Parathyroid adenoma (tissue), 2 donors: ENCODE data around the gene HOXD12.

ENCODE experiments used
- H2AFZ ChIP-seq: fragments of 300-600 bp; sonication (generic); one replicate; pipeline ENCODE4 v1.7.0; 2017; ENCODE audit warnings: antibody characterized with exemption, mild to moderate bottlenecking
- H3K27ac ChIP-seq: fragments of 300-600 bp; sonication (generic); one replicate; pipeline ENCODE4 v1.7.0; 2017
- H3K27me3 ChIP-seq: fragments of 300-600 bp; sonication (generic); one replicate; pipeline ENCODE4 v1.7.0; 2017; ENCODE audit warnings: low read length; ENCODE audit not compliant: control insufficient read depth, insufficient read depth
- H3K36me3 ChIP-seq: fragments of 300-600 bp; sonication (generic); one replicate; pipeline ENCODE4 v1.7.0; 2017; ENCODE audit warnings: low read length; ENCODE audit not compliant: control insufficient read depth, insufficient read depth
- H3K4me1 ChIP-seq: fragments of 300-600 bp; sonication (generic); one replicate; pipeline ENCODE4 v1.7.0; 2017; ENCODE audit warnings: control low read depth
- H3K4me2 ChIP-seq: fragments of 300-600 bp; sonication (generic); one replicate; pipeline ENCODE4 v1.7.0; 2017; ENCODE audit warnings: low read length
- H3K4me3 ChIP-seq: fragments of 300-600 bp; sonication (generic); one replicate; pipeline ENCODE4 v1.7.0; 2017; ENCODE audit warnings: low read depth, low read length
- H3K79me2 ChIP-seq: fragments of 300-600 bp; sonication (generic); one replicate; pipeline ENCODE4 v1.7.0; 2017; ENCODE audit warnings: control low read depth
- H3K9ac ChIP-seq: fragments of 300-600 bp; sonication (generic); one replicate; pipeline ENCODE4 v1.7.0; 2017; ENCODE audit warnings: mild to moderate bottlenecking
- H3K9me3 ChIP-seq: fragments of 300-600 bp; sonication (generic); one replicate; pipeline ENCODE4 v1.7.0; 2017; ENCODE audit warnings: low read length; ENCODE audit not compliant: control insufficient read depth
- TF ChIP-seq, protein P1 (sequence below): fragments of 300-600 bp; sonication (generic); IDR thresholded peaks from one replicate; pipeline ENCODE4 v1.7.0; 2017; ENCODE audit warnings: antibody characterized with exemption, mild to moderate bottlenecking
- donor health status: primary hyperparathyroidism.

The HOXD12 gene

DNA sequence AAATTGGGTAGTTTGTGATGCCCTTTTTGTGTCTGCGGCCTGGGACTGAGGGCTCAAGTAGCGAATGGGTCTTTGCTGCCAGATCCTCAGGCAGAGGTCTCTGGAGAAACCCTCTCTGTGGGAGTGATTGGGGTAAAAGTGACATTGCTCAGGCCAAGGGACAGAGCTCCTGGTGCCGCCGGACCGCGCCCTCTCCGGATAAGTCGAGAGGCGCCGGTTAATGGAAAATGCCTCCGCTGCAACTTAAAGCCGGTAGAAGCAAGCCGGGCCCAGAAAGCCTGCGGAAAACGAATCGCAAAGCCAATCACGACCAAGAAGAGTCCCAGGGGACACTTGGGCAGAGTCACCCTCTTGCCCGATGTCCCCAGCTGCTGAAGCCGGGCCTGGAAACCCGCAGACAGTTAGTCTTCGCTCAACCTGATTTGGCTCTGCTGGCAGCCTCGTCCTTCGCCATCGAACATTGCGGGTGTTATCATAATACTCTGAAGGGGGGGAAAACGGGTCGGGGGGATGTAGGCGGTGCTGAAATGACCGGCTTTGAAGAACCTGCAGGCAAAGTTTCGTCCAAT lies 352 bp upstream of the HOXD12 start:
- H3K9me3 ChIP-seq: no peaks in the 10 kb centered on the region
- no peak overlapping the region for H3K9ac ChIP-seq
- TF ChIP-seq, protein P1, sequence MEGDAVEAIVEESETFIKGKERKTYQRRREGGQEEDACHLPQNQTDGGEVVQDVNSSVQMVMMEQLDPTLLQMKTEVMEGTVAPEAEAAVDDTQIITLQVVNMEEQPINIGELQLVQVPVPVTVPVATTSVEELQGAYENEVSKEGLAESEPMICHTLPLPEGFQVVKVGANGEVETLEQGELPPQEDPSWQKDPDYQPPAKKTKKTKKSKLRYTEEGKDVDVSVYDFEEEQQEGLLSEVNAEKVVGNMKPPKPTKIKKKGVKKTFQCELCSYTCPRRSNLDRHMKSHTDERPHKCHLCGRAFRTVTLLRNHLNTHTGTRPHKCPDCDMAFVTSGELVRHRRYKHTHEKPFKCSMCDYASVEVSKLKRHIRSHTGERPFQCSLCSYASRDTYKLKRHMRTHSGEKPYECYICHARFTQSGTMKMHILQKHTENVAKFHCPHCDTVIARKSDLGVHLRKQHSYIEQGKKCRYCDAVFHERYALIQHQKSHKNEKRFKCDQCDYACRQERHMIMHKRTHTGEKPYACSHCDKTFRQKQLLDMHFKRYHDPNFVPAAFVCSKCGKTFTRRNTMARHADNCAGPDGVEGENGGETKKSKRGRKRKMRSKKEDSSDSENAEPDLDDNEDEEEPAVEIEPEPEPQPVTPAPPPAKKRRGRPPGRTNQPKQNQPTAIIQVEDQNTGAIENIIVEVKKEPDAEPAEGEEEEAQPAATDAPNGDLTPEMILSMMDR: no peak
- H3K4me1 ChIP-seq: no peaks in the 10 kb centered on the region
- H3K4me2 ChIP-seq: no peak overlapping the region
- H3K4me3 ChIP-seq: no peak overlapping the region
- H2AFZ ChIP-seq: no peak overlapping the region
- no peaks in the 10 kb centered on the region for H3K36me3 ChIP-seq
- no peak overlapping the region for H3K27ac ChIP-seq
- H3K27me3 ChIP-seq: peaks cover 31% of the 10 kb centered on the region
- H3K79me2 ChIP-seq: no peaks in the 10 kb centered on the region

DNA sequence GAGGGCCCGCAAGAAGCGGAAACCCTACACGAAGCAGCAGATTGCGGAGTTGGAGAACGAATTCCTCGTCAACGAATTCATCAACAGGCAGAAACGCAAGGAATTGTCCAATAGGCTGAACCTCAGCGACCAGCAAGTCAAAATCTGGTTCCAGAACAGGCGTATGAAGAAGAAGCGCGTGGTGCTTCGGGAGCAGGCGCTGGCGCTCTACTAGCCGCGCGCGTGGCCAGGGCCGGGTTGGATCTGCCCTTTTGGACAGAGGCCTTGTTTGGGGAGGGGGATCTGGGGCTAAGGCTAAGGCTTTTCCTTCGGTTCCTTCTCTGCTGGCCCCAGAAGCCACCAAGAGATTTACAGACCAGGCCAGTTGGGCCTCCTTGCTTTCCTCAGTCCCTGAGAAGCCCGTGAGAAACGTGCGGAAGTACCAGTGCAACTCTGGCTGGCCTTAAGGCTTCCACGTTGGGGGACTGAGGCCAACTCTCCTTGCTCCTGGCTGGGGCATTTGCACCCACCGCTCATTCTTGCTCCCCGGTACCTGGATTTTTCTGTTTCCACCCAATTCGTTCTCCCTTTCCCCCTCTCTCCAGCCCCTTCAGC lies 1.0 kb downstream of the HOXD12 start:
- Histone ChIP-seq H3K4me2 (no peak overlapping the region), H3K4me1 (no peaks in the 10 kb centered on the region), H3K9me3 (no peaks in the 10 kb centered on the region), H3K27ac (no peak overlapping the region), H3K4me3 (no peak overlapping the region), H3K36me3 (no peaks in the 10 kb centered on the region), H3K27me3 (peaks cover 34% of the 10 kb centered on the region), H2AFZ (no peak overlapping the region), H3K79me2 (no peaks in the 10 kb centered on the region), H3K9ac (no peak overlapping the region)
- TF ChIP-seq, protein P1: no peak

DNA sequence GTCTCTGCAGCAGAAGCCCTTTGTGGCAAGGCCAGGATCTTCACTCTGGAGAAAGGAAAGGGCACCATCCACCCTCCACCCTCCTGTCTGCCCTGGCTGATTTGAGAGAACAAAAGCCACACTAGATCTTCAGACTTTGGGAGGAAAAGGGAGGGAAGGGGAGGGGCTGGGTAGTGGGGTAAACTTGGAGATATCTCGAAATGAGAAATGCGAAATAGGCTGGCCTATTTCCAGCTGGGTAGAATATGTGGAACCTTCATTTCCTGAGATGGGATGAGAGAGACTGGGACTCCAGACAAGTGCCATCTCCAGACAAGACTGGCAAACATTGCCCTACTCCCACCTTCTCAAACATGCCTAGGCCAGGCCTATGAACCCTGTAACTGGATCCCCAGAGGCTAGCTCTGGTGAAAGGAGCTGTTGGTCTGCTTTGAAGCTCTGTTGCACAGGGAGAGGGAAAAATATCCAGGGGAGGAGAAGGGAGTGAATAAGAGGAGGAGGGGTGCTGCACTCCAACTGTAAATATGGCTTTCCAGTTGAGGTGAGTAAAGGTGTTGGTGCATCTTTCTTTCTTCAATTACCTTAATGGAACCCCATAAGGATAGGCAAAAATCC lies 1.7 kb downstream of the HOXD12 start:
- Histone ChIP-seq H3K4me1 (no peaks in the 10 kb centered on the region), H3K79me2 (no peaks in the 10 kb centered on the region), H3K9ac (no peak overlapping the region), H3K4me3 (no peak overlapping the region), H3K27me3 (peaks cover 34% of the 10 kb centered on the region), H3K4me2 (no peak overlapping the region), H2AFZ (no peak overlapping the region), H3K27ac (no peak overlapping the region), H3K9me3 (no peaks in the 10 kb centered on the region), H3K36me3 (no peaks in the 10 kb centered on the region)
- TF ChIP-seq, protein P1: no peak

DNA sequence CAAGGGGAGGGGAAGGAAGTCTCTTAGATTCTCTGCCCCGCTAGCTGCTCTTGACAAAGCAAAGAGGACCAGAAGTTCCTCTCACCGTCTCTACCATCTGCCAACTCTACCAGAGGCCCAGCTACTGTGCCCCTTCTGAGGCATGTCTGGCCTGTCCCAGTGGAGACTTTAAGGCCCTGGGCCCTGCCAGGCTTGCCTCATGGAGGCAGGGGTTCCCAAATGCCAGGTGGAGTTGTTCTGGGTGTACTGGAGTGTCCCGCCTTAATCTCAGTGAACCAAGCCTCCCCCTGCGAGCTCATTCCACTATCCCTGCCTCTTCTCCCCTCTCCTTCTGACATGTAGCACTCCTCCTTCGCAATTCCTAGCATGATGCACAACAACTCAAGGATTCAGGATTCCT lies 2.2 kb downstream of the HOXD12 start:
- no peak overlapping the region for H3K9ac ChIP-seq
- H3K36me3 ChIP-seq: no peaks in the 10 kb centered on the region
- no peak overlapping the region for H2AFZ ChIP-seq
- TF ChIP-seq, protein P1: no peak
- H3K4me1 ChIP-seq: no peaks in the 10 kb centered on the region
- no peaks in the 10 kb centered on the region for H3K79me2 ChIP-seq
- H3K9me3 ChIP-seq: no peaks in the 10 kb centered on the region
- no peak overlapping the region for H3K4me2 ChIP-seq
- H3K27ac ChIP-seq: no peak overlapping the region
- no peak overlapping the region for H3K4me3 ChIP-seq
- H3K27me3 ChIP-seq: peaks cover 34% of the 10 kb centered on the region
